Brain microvascular endothelial cell (primary cell): ENCODE data around the gene FAM81A.

Experiments used
- DNase-seq: peaks from one replicate; pipeline ENCODE4 v3.0.0-alpha.2; 2020
- H3K27ac ChIP-seq: fragments of 250-450 bp; sonication (Bioruptor Pico); 2 replicates; pipeline ENCODE4 v1.5.1; 2020; ENCODE audit warnings: mild to moderate bottlenecking, moderate library complexity
- H3K27me3 ChIP-seq: fragments of 250-450 bp; sonication (Bioruptor Pico); replicated peaks from 2 replicates; pipeline ENCODE4 v1.5.1; 2020; ENCODE audit warnings: mild to moderate bottlenecking
- H3K36me3 ChIP-seq: fragments of 250-450 bp; sonication (Bioruptor Pico); replicated peaks from 2 replicates; pipeline ENCODE4 v1.5.1; 2020; ENCODE audit warnings: mild to moderate bottlenecking
- H3K4me3 ChIP-seq: 2 replicates; pipeline ENCODE4 v1.5.1; 2011; ENCODE audit warnings: low read depth, mild to moderate bottlenecking, control low read depth, low read length, moderate library complexity
- CTCF ChIP-seq: IDR thresholded peaks from 2 replicates; pipeline ENCODE4 v1.5.1; 2011; ENCODE audit warnings: low read depth, mild to moderate bottlenecking, moderate library complexity, low read length, control low read depth, inconsistent platforms; ENCODE audit errors: missing control alignments
- in situ Hi-C: cut with HindIII; loops from 2 replicates; pipeline ENCODE4 v1.10.0; 2017; ENCODE audit warnings: low sequenced_read_pairs, low pct_ligation_motif_present

The FAM81A gene

DNA sequence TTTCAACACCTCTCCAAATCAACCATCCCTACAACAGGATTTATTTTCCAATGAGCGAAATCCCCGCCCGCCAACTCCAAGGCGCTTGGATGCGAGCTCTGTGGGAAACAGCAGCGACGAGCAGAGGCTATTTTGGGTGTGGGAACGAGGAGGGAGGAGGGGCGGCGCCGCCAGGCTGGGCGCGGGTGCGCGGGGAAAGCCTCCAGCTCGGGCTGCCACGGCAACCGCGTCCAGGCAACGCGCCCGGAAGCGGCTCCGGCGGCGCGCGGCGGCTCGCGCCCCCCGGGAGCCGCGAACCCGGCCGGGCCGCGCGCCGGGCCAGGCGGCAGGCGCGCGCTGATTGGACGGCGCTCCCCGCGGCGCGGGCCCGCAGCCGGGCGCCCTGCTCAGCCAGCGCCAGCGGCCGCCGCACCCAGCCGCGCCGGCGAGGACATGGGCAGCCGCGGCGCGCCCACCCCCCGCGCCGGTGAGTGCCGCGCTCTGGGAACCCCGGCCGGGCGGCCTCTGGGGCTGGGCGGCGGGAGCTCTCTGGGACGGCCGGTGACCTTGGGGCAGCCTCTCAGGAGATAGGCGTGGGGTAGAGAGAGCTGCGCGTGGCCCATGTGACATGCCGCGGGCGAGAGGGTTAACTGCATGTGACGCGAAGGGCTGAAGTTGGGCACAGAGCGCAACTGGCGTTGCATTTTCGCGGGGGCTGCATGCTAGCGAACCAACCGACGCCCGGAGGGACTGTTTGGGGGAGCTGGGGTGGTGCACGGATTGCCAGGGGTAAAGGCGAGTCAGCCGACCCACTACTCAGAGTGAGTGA lies at the start of gene FAM81A:
Gene FAM81A, plus strand, starts transcription at position 370 of the 808 bp plus-strand sequence. CDS start 20,441 bp downstream, outside the sequence.
- H3K27me3 ChIP-seq: no peaks in the 10 kb centered on the region
- no peak within 1 kb of the TSS for H3K27ac ChIP-seq
- in situ Hi-C loops: no loop called here
- H3K4me3 ChIP-seq: peak within 1 kb of the TSS; percentile 55
- peak; percentile 30 for DNase-seq
- no peak for TF ChIP-seq CTCF
- no peaks in the 10 kb centered on the region for H3K36me3 ChIP-seq

- no peak overlapping the region for H3K4me3 ChIP-seq
- no peaks in the 10 kb centered on the region for H3K36me3 ChIP-seq
- DNase-seq: no peak
- in situ Hi-C loops: no loop called here
- TF ChIP-seq CTCF: no peak
- no peaks in the 10 kb centered on the region for H3K27me3 ChIP-seq
- no peak overlapping the region for H3K27ac ChIP-seq
Measured at GRCh38 chr15:59388670-59389069, 49.3 kb upstream of the FAM81A start.

DNA sequence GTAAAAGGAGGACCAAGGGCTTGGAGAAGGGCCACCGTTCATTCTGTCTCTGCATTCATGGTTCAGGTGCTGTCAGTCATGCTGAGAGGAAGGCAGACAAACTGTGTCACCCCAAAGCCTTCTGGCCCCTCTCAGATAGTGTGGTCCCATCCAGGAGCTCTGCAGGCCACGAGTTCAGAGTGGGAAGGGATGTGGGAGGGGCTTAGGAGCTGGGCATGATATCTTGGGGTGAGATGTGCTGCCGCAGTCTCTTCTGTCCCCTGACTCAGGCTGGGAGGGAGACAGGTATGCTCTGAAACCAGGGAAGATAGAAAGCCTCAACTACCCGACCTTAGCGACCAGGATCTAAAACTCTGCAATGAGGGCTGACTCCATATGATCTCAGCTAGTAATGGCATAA lies 45.7 kb upstream of the FAM81A start:
- TF ChIP-seq CTCF: no peak

DNA sequence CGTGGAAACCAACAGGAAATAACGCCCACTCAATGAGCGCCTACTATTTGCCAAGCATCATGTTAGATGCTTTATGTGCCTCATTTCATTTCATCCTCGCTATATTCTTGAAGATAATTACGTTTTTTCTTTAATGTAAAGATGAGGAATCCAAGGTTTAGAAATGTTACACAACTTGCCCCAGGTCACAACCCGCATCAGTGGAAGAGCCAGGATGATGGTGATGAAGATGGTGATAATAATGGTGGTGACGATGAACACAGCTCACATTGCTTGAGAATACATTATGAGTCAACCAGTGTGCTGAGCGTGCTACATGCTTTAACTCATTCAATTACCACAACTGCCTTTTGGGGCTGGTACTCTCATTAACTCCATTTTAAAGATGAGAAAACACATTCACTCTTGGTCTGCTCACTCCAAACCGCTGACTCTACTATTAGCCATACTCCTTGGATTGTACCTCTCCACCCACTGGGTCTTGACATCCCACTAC lies 43.8 kb upstream of the FAM81A start:
- in situ Hi-C loops: no loop called here
- no peak for TF ChIP-seq CTCF
- Histone ChIP-seq H3K36me3 (no peaks in the 10 kb centered on the region), H3K27ac (no peak overlapping the region), H3K27me3 (no peaks in the 10 kb centered on the region), H3K4me3 (no peak overlapping the region)
- no peak for DNase-seq

More for the DNA sequence above, 45.7 kb upstream of the FAM81A start:
- DNase-seq: no peak
- no peak overlapping the region for H3K27ac ChIP-seq
- no peak overlapping the region for H3K4me3 ChIP-seq
- no peaks in the 10 kb centered on the region for H3K27me3 ChIP-seq
- in situ Hi-C loops: no loop called here
- H3K36me3 ChIP-seq: no peaks in the 10 kb centered on the region

GRCh38 chr15:59396211-59396610 lies 41.8 kb upstream of the FAM81A start:
- in situ Hi-C loops: no loop called here
- no peak for TF ChIP-seq CTCF
- Histone ChIP-seq H3K27ac (no peak overlapping the region), H3K27me3 (no peaks in the 10 kb centered on the region), H3K36me3 (no peaks in the 10 kb centered on the region), H3K4me3 (no peak overlapping the region)
- no peak for DNase-seq
